ENCODE measurements around the gene LSP1.
"Not testable (repeated sequence)": the region's sequence is repeated elsewhere in the genome, so short reads cannot be mapped to it uniquely, and the experiment has no call there.

Gene LSP1

DNA sequence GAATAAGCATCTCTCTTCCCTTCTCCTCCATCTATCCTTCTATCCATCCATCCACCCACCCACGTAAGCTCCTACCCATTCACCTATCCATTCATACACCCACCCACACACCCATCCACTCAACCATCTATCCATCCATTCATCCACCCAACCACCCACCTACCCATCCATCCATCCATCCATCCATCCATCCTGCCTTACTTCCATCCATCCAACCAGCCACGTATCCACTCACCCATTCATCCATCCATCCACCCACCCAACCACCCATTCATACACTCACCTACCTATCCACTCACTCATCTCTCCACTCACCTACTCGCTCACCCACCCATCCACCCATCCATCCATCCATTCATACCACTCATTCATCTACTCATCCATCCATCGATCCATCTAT, 79.8 kb downstream of the LSP1 start:
- DNase-seq: no peak

DNA sequence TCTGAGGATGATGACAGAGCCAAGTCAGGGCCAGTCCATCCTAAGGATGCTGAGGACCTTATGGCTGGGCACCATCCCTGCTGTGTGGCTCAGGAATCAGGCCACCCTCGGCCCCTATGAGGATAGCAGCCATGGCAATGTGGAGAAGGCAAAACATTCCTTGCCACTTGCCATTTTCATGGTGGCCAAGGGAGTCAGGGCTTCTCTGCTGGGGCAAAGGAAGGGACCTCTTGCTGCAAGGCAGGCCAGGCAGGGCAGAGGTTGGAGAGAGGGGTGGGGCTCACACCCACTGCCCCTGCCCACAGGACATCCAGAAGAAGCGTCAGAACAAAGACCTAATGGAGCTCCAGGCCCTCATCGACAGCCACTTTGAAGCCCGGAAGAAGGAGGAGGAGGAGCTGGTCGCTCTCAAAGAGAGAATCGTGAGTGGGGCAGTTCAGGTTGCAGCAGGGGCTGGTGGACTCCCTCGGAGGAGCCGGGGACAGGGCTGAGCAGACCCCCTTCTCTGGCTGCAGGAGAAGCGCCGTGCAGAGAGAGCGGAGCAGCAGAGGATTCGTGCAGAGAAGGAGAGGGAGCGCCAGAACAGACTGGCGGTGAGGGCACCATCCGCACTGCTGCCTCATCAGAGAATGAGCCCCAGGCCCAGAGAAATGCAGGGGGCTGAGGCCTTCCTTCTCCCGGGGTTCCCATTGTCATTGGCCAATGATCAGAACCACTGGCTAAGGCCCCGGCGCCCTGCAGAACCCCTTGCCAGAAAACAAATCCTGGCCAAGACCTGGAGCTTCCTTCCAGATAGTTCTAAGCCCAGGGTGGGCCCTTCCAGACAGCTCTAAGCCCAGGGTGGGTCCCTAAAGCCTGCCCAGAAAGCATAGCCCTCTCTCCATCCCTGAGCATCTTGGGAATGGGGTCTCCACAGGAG, 80.8 kb downstream of the LSP1 start:
- DNase-seq: no peak

GRCh38 chr11:1934335-1935155, 81.7 kb downstream of the LSP1 start:
- DNase-seq: no peak

DNA sequence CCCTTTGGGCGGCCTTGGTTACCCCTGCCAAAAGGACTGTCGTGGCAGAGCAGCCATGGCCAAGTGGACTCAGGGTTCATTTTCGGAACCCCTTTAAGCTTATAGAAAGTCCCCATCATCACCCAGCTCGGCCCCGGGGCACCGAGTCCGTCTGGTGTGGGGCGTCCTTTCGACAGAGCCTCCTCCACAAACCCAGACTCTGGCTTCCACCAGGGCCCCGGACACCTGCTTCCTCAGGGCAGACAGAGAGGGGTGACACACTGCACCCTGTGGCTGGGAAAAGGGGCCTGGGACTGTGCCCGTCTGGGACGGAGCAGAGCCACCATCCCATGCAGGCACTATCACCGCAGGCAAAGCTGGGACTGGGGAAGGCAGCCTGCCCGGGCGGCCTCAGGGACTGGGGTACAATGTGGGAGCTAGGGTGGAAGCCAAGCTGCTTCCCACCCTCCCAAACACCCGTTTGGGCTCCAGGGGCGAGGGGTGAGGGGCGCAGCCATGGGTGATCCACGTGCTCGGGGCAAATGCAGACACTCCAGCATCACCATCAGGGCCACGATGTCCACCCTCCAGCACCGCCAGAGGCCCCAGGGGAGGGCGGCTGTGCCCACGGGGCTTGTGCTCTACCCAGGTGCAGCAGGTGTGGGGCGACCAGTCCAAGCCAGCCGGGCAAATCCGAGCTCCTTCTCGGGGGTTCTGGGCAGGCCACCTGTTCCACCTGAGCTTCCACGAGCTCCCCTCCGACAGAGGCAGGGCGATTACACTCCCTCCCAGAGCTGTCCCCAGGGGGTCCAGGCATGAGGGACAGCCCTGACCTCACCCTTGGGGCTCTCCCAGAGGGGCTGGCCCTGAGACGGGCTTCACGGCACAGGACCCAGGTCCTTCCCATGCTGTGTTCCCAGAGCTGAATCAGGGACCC, 82.5 kb downstream of the LSP1 start:
- no peak for DNase-seq

- no peak for DNase-seq
These were observed 83.3 kb downstream of the LSP1 start for GRCh38 chr11:1936072-1936780.

- DNase-seq: no peak
These were observed 84.1 kb downstream of the LSP1 start for GRCh38 chr11:1936781-1937615.

- no peak for DNase-seq
These were observed 84.9 kb downstream of the LSP1 start for GRCh38 chr11:1937616-1938342.

GRCh38 chr11:1938343-1939005, 85.6 kb downstream of the LSP1 start:
- DNase-seq: no peak

GRCh38 chr11:1939006-1939625, 86.2 kb downstream of the LSP1 start:
- DNase-seq: no peak

DNA sequence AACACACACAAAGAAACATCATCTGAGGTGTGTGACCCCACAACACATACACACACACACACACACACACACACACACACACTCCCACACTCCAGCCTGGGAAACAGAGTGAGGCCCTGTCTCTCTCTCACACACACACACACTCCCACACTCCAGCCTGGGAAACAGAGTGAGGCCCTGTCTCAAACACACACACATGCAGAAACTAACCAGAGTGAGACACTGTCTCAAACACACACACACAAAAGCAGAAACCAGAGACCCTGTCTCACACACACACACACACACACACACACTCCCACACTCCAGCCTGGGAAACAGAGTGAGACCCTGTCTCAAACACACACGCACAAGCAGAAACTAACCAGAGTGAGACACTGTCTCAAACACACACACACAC, 86.9 kb downstream of the LSP1 start:
- not testable (repeated sequence) for DNase-seq
